HepG2 (cell line): Measurements from ENCODE around the gene INHBC. TPM values are rescaled to one million over a fixed set of nuclear protein-coding genes. Genes with fewer than 3 reads are reported as not detected.

ENCODE experiments used
- ATF7 ChIP-seq, 2 experiments: fragments of 450-650 bp in 1 of 2; sonication (generic) in 1 of 2; formaldehyde crosslinking in 1 of 2; IDR thresholded peaks; 2 replicates each; pipeline versions ENCODE4 v1.4.0 to v1.6.1; 2016 to 2020; ENCODE audit warnings: antibody characterized with exemption in 1 of 2, mild to moderate bottlenecking in 1 of 2, missing genetic modification reagents in 1 of 2
- CEBPZ ChIP-seq: IDR thresholded peaks from 2 replicates; pipeline ENCODE4 v1.6.1; 2012; ENCODE audit warnings: low read length, improper control_type of control experiment
- FOXP1 ChIP-seq, 2 experiments: fragments of 450-650 bp in 1 of 2; IDR thresholded peaks; 2 replicates each; pipeline ENCODE4 v1.6.1; 2017 to 2018; ENCODE audit warnings: antibody characterized with exemption in 1 of 2
- HNRNPUL1 ChIP-seq: fragments of 200-400 bp; formaldehyde crosslinking; IDR thresholded peaks from 2 replicates; pipeline ENCODE4 v1.6.1; 2017; ENCODE audit warnings: low read depth, mild to moderate bottlenecking, low read length, moderate library complexity
- MEIS2 ChIP-seq: sonication (generic); formaldehyde crosslinking; IDR thresholded peaks from 2 replicates; pipeline ENCODE4 v1.9.0; 2021; ENCODE audit warnings: mild to moderate bottlenecking, missing genetic modification reagents
- RORA ChIP-seq: sonication (generic); formaldehyde crosslinking; IDR thresholded peaks from 2 replicates; pipeline ENCODE4 v1.5.0; 2020; ENCODE audit warnings: mild to moderate bottlenecking, missing genetic modification reagents, moderate library complexity
- TARDBP ChIP-seq: sonication (generic); formaldehyde crosslinking; IDR thresholded peaks from 2 replicates; pipeline ENCODE4 v1.8.0; 2022; ENCODE audit warnings: mild to moderate bottlenecking, missing genetic modification reagents
- ZNF235 ChIP-seq: sonication (generic); formaldehyde crosslinking; IDR thresholded peaks from 2 replicates; pipeline ENCODE4 v1.8.1; 2023; ENCODE audit warnings: mild to moderate bottlenecking, missing genetic modification reagents, borderline replicate concordance
- ZNF333 ChIP-seq: sonication (generic); formaldehyde crosslinking; IDR thresholded peaks from 2 replicates; pipeline ENCODE4 v1.4.0; 2020; ENCODE audit warnings: mild to moderate bottlenecking, missing genetic modification reagents, borderline replicate concordance
- ZNF563 ChIP-seq: sonication (generic); formaldehyde crosslinking; IDR thresholded peaks from 2 replicates; pipeline ENCODE4 v1.8.0; 2022; ENCODE audit warnings: mild to moderate bottlenecking, moderate library complexity, missing genetic modification reagents
- ZNF710 ChIP-seq: sonication (generic); formaldehyde crosslinking; IDR thresholded peaks from 2 replicates; pipeline ENCODE4 v1.5.0; 2020; ENCODE audit warnings: mild to moderate bottlenecking, missing genetic modification reagents, borderline replicate concordance
- ZNF761 ChIP-seq: sonication (generic); formaldehyde crosslinking; conservative IDR thresholded peaks from 2 replicates; pipeline ENCODE4 v1.4.0; 2020; ENCODE audit warnings: mild to moderate bottlenecking, missing genetic modification reagents
- ZNF776 ChIP-seq: sonication (generic); formaldehyde crosslinking; IDR thresholded peaks from 2 replicates; pipeline ENCODE4 v1.4.0; 2020; ENCODE audit warnings: mild to moderate bottlenecking, missing genetic modification reagents
- ZSCAN20 ChIP-seq: sonication (generic); formaldehyde crosslinking; IDR thresholded peaks from 2 replicates; pipeline ENCODE4 v1.4.0; 2020; ENCODE audit warnings: missing genetic modification reagents, mild to moderate bottlenecking, borderline replicate concordance
- polyA plus RNA-seq, 8 experiments: library from polyadenylated mRNA; depleted of rRNA in 3 of 8; stranded (reverse) in 7 of 8; unstranded in 1 of 8; fragments of >200 nt; fragmentation: Illumina TruSeq in 4 of 8; extraction: Trizol in 4 of 8; gene quantifications; 2 replicates each; pipeline versions ENCODE4 v1.2.1 to v1.2.3, GENCODE V29; 2011 to 2016; ENCODE audit warnings: low read depth in 4 of 8, missing spikeins in 1 of 8, mixed read lengths in 1 of 8; ENCODE audit not compliant: insufficient read depth in 1 of 8
- total RNA-seq, 5 experiments: library from RNA; depleted of rRNA; stranded (reverse); fragments of >200 nt; fragmentation: Illumina TruSeq; extraction: Trizol; gene quantifications; 2 replicates each; pipeline ENCODE4 v1.2.3, GENCODE V29; 2016; ENCODE audit warnings: low read depth in 1 of 5
- TF ChIP-seq, protein P1 (sequence below): IDR thresholded peaks from 2 replicates; pipeline ENCODE4 v1.6.1; 2016; ENCODE audit warnings: missing compliant biosample characterization, missing genetic modification reagents, borderline replicate concordance
- TF ChIP-seq, protein P2 (sequence below): sonication (generic); formaldehyde crosslinking; IDR thresholded peaks from 2 replicates; pipeline ENCODE4 v1.4.0; 2020; ENCODE audit warnings: missing genetic modification reagents, borderline replicate concordance

The INHBC gene
- total and polyA plus RNA-seq, 2 of the 13 experiments (the other 11 are each of a cell fraction or from before 2014, with no cell fraction given) = 1.8 to 13.8 TPM

DNA sequence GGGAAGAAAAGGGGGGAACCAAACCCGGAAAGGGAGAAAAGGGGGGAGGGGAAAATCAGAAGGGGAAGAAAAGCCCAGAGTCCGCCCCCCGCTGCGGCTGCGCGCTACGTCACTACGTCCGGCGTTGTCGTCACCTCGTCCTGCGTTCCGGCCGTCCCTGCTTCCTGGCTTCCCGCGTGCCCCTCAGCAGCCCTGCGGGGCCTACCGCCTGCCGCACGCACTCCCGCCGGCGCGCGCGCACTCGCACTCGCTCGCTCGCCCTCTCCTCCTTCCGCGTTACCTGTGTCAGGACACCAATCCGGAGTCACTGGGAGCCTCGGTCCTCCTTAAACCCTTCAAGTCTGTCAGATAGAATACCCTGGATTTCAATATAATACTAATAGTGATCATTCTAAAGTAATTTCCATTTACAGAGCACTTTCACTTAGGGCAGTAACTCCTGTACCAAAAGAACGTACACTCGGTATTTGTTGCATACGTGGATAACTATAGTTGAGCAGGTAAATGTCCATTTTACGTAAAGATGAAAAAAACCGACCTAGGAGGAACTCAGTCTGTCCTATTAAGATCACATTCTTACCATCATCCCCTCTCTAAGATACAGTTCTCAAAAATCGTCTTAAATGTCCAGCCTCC is 3.5 kb upstream of the INHBC start, which contains the start of gene R3HDM2 (continued):
- no peak for TF ChIP-seq CEBPZ
- no peak for TF ChIP-seq RORA
- TF ChIP-seq, protein P1, sequence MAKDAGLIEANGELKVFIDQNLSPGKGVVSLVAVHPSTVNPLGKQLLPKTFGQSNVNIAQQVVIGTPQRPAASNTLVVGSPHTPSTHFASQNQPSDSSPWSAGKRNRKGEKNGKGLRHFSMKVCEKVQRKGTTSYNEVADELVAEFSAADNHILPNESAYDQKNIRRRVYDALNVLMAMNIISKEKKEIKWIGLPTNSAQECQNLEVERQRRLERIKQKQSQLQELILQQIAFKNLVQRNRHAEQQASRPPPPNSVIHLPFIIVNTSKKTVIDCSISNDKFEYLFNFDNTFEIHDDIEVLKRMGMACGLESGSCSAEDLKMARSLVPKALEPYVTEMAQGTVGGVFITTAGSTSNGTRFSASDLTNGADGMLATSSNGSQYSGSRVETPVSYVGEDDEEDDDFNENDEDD = peak; percentile 94
- TF ChIP-seq, protein P2, sequence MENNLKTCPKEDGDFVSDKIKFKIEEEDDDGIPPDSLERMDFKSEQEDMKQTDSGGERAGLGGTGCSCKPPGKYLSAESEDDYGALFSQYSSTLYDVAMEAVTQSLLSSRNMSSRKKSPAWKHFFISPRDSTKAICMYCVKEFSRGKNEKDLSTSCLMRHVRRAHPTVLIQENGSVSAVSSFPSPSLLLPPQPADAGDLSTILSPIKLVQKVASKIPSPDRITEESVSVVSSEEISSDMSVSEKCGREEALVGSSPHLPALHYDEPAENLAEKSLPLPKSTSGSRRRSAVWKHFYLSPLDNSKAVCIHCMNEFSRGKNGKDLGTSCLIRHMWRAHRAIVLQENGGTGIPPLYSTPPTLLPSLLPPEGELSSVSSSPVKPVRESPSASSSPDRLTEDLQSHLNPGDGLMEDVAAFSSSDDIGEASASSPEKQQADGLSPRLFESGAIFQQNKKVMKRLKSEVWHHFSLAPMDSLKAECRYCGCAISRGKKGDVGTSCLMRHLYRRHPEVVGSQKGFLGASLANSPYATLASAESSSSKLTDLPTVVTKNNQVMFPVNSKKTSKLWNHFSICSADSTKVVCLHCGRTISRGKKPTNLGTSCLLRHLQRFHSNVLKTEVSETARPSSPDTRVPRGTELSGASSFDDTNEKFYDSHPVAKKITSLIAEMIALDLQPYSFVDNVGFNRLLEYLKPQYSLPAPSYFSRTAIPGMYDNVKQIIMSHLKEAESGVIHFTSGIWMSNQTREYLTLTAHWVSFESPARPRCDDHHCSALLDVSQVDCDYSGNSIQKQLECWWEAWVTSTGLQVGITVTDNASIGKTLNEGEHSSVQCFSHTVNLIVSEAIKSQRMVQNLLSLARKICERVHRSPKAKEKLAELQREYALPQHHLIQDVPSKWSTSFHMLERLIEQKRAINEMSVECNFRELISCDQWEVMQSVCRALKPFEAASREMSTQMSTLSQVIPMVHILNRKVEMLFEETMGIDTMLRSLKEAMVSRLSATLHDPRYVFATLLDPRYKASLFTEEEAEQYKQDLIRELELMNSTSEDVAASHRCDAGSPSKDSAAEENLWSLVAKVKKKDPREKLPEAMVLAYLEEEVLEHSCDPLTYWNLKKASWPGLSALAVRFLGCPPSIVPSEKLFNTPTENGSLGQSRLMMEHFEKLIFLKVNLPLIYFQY = 0 out of 2 replicates have a peak, but pooled peaks have one; percentile 36
- TF ChIP-seq HNRNPUL1 = 0 out of 2 replicates have a peak, but pooled peaks have one; percentile 21
- TF ChIP-seq TARDBP (CRISPR knock-in tag) = peak; percentile 71; the same call in 1 of the 2 replicates
- TF ChIP-seq FOXP1 (IDR thresholded peaks at IDR 0.05) = no peak
- TF ChIP-seq FOXP1 (CRISPR knock-in tag; IDR thresholded peaks at IDR 0.05) = peak; percentile 21; the same call in 1 of the 2 replicates
- TF ChIP-seq ZNF761 (CRISPR knock-in tag) = 0 out of 2 replicates have a peak, but pooled peaks have one; percentile 58
- TF ChIP-seq ZSCAN20 (CRISPR knock-in tag) = no peak
- TF ChIP-seq MEIS2 = peak; percentile 52; the same call in 1 of the 2 replicates
- no peak for TF ChIP-seq ZNF333
- peak; percentile 47; the same call in 1 of the 2 replicates for TF ChIP-seq ATF7 (IDR thresholded peaks at IDR 0.05)
- 0 out of 2 replicates have a peak, but pooled peaks have one; percentile 63 for TF ChIP-seq ATF7 (CRISPR knock-in tag; IDR thresholded peaks at IDR 0.05)
- TF ChIP-seq ZNF710 (CRISPR knock-in tag) = peak; percentile 79
- no peak for TF ChIP-seq ZNF235 (CRISPR knock-in tag)
- peak; percentile 77; the same call in 1 of the 2 replicates for TF ChIP-seq ZNF776 (CRISPR knock-in tag)
- peak; percentile 83; the same call in 1 of the 2 replicates for TF ChIP-seq ZNF563
